Vagina (tissue), 2 donors: ENCODE results near the gene LPAR5. TPM values are rescaled to one million over a fixed set of nuclear protein-coding genes. Genes with fewer than 3 reads are reported as not detected.

ENCODE experiments used
- DNase-seq, 2 donors: peaks; one replicate each; pipeline ENCODE4 v3.0.0-alpha.2; 2017; ENCODE audit errors: extremely low spot score in 2 of 2
- H3K27ac ChIP-seq: fragments of 200-600 bp; sonication (generic); one replicate; pipeline ENCODE4 v1.5.1; 2019
- H3K27me3 ChIP-seq: fragments of 200-600 bp; sonication (generic); one replicate; pipeline ENCODE4 v1.5.1; 2019
- H3K36me3 ChIP-seq, 2 donors: fragments of 200-600 bp; sonication (generic); one replicate each; pipeline ENCODE4 v1.5.1; 2017 to 2019
- H3K4me1 ChIP-seq: fragments of 200-600 bp; sonication (generic); one replicate; pipeline ENCODE4 v1.5.1; 2019
- H3K4me3 ChIP-seq, 2 donors: fragments of 200-600 bp; sonication (generic); 1 replicate in 1 of 2; 2 replicates in 1 of 2; pipeline ENCODE4 v1.5.1; 2016 to 2019
- H3K9me3 ChIP-seq: fragments of 200-600 bp; sonication (generic); one replicate; pipeline ENCODE4 v1.5.1; 2019
- POLR2A ChIP-seq, 2 donors: fragments of 450-650 bp; IDR thresholded peaks; one replicate each; pipeline ENCODE4 v1.6.1; 2017; ENCODE audit warnings: antibody characterized with exemption in 2 of 2, mild to moderate bottlenecking in 2 of 2, moderate library complexity in 2 of 2
- POLR2AphosphoS5 ChIP-seq, 2 donors: sonication (generic); formaldehyde crosslinking; IDR thresholded peaks; one replicate each; pipeline ENCODE4 v1.9.0; 2017; ENCODE audit warnings: antibody characterized with exemption in 2 of 2, mild to moderate bottlenecking in 2 of 2, low read depth in 1 of 2; ENCODE audit not compliant: insufficient read depth in 1 of 2
- intact Hi-C: fragments of 100-400 bp; cut with DNase I; formaldehyde crosslinking; loops from one replicate; pipeline ENCODE4 v1.15.1; 2023
- total RNA-seq: library from RNA; depleted of rRNA; stranded (reverse); fragments of >200 nt; gene quantifications from one replicate; pipeline ENCODE4 v1.2.3, GENCODE V29; 2016
- TF ChIP-seq, protein P1 (sequence below), 3 experiments: fragments of 450-650 bp in 2 of 3; fragments of 200-600 bp in 1 of 3; sonication (generic) in 1 of 3; IDR thresholded peaks; one replicate each; pipeline ENCODE4 v1.5.1; 2017 to 2019; ENCODE audit warnings: antibody characterized with exemption in 3 of 3, mild to moderate bottlenecking in 2 of 3, moderate library complexity in 2 of 3

Gene LPAR5
- total RNA-seq, 1 donor from 2014 or later = 7.4 TPM

DNA sequence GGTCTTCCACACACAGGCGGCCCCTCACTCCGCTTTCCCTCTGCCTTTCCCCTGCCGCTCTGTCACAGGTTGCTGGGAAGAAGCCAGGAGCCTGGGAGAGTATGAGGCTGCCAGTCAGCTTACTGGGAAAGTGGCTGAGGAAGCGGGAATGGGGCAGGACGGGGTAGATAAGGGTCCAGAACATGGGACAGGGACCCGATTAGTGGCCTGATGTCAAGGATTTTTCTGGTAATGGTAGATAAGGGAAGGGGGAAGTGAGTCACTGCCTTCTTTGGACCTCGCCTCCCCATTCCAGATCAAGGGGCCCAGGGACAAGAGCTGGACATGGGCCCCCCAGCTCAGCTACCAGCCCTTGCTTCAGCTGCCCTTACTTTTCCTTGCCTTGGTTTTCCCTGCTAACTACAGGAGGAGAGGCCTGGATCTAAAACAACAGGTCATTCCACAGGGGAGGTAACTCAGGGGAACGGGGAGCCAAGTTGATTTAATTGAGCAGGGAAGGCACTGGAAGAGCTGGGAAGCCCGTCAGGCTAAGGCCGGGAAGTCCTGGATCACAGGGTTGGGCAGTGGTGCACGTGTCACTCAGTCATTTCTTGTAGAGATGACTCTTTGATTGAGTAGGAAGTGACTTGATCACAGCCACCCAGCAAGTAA lies 3.5 kb upstream of the LPAR5 start:
- Histone ChIP-seq H3K4me1 (peaks cover 10% of the 10 kb centered on the region), H3K4me3 (no peak overlapping the region), H3K36me3 (no peaks in the 10 kb centered on the region), H3K27ac (no peak overlapping the region), H3K9me3 (no peaks in the 10 kb centered on the region), H3K27me3 (no peaks in the 10 kb centered on the region)
- TF ChIP-seq POLR2A (IDR thresholded peaks at IDR 0.05) (no peak), POLR2AphosphoS5 (IDR thresholded peaks at IDR 0.05; ENCODE audit: insufficient read depth in 1 of 2, low read depth in 1 of 2) (no peak)
- TF ChIP-seq, protein P1, sequence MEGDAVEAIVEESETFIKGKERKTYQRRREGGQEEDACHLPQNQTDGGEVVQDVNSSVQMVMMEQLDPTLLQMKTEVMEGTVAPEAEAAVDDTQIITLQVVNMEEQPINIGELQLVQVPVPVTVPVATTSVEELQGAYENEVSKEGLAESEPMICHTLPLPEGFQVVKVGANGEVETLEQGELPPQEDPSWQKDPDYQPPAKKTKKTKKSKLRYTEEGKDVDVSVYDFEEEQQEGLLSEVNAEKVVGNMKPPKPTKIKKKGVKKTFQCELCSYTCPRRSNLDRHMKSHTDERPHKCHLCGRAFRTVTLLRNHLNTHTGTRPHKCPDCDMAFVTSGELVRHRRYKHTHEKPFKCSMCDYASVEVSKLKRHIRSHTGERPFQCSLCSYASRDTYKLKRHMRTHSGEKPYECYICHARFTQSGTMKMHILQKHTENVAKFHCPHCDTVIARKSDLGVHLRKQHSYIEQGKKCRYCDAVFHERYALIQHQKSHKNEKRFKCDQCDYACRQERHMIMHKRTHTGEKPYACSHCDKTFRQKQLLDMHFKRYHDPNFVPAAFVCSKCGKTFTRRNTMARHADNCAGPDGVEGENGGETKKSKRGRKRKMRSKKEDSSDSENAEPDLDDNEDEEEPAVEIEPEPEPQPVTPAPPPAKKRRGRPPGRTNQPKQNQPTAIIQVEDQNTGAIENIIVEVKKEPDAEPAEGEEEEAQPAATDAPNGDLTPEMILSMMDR (IDR thresholded peaks at IDR 0.05) = no peak
- intact Hi-C loops = no loop called here
- DNase-seq = no peak

- TF ChIP-seq POLR2A (IDR thresholded peaks at IDR 0.05) (no peak), POLR2AphosphoS5 (IDR thresholded peaks at IDR 0.05; ENCODE audit: insufficient read depth in 1 of 2, low read depth in 1 of 2) (no peak)
- TF ChIP-seq, protein P1 (IDR thresholded peaks at IDR 0.05) = no peak
- Histone ChIP-seq H3K4me3 (no peak overlapping the region), H3K36me3 (no peaks in the 10 kb centered on the region), H3K27ac (no peak overlapping the region), H3K4me1 (peaks cover 10% of the 10 kb centered on the region), H3K9me3 (no peaks in the 10 kb centered on the region), H3K27me3 (no peaks in the 10 kb centered on the region)
- no peak for DNase-seq
- intact Hi-C loops = no loop called here
Observed at GRCh38 chr12:6638305-6638704, 2.5 kb upstream of the LPAR5 start.

DNA sequence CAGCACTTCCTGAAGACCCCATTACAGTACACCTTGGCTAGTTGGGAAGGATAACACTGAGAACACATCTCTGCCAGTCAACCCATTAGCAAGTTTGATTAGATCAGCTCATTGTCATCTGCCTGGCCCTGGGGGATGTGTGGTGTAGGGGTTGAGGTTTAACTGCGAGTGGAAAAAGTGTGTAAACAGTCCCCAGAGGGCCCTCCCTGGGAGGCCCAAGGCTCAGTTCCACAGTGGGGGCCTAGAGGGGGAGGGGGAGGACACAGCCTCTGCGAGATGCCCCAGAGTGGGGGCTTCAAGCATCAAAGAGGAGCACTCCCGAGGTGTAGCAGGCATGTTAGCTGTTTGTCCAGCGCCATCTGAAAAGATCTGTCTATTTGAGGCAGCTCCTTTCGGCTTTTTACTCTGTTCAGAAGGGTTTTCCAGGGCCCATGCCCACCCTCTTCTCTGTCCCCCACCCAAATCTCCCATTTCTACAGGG lies 344 bp downstream of the LPAR5 start:
- peak overlapping the region; percentile 34 for H3K27ac ChIP-seq
- DNase-seq = no peak
- peaks cover 15% of the 10 kb centered on the region for H3K4me1 ChIP-seq
- H3K4me3 ChIP-seq = peak overlapping the region in 1 of 2 donors; percentile 30
- H3K9me3 ChIP-seq = no peaks in the 10 kb centered on the region
- intact Hi-C loops = no loop called here
- no peaks in the 10 kb centered on the region for H3K27me3 ChIP-seq
- H3K36me3 ChIP-seq = no peaks in the 10 kb centered on the region
- TF ChIP-seq POLR2A (IDR thresholded peaks at IDR 0.05) (no peak), POLR2AphosphoS5 (IDR thresholded peaks at IDR 0.05; ENCODE audit: insufficient read depth in 1 of 2, low read depth in 1 of 2) (no peak)
- TF ChIP-seq, protein P1 (IDR thresholded peaks at IDR 0.05) = no peak

- no peaks in the 10 kb centered on the region for H3K36me3 ChIP-seq
- DNase-seq = no peak
- no peak overlapping the region for H3K4me3 ChIP-seq
- intact Hi-C loops = no loop called here
- TF ChIP-seq, protein P1 (IDR thresholded peaks at IDR 0.05) = no peak
- TF ChIP-seq POLR2AphosphoS5 (IDR thresholded peaks at IDR 0.05; ENCODE audit: insufficient read depth in 1 of 2, low read depth in 1 of 2) (no peak), POLR2A (IDR thresholded peaks at IDR 0.05) (no peak)
- H3K27me3 ChIP-seq = no peaks in the 10 kb centered on the region
- no peaks in the 10 kb centered on the region for H3K9me3 ChIP-seq
- peak overlapping the region; percentile 8 for H3K27ac ChIP-seq
- H3K4me1 ChIP-seq = peaks cover 15% of the 10 kb centered on the region
Observed at GRCh38 chr12:6632026-6632983, 3.5 kb downstream of the LPAR5 start.
